ENCODE measurements around the gene CPO.

- TF ChIP-seq CTCF (IDR thresholded peaks at IDR 0.05) (no peak), ZFX (IDR thresholded peaks at IDR 0.05; ENCODE audit: borderline replicate concordance) (no peak)
Observed at GRCh38 chr2:206979365-206979764, 40.0 kb downstream of the CPO start.

Data from 22Rv1 (cell line).